ENCODE results near the gene ADAM15.

The ADAM15 gene, protein sequence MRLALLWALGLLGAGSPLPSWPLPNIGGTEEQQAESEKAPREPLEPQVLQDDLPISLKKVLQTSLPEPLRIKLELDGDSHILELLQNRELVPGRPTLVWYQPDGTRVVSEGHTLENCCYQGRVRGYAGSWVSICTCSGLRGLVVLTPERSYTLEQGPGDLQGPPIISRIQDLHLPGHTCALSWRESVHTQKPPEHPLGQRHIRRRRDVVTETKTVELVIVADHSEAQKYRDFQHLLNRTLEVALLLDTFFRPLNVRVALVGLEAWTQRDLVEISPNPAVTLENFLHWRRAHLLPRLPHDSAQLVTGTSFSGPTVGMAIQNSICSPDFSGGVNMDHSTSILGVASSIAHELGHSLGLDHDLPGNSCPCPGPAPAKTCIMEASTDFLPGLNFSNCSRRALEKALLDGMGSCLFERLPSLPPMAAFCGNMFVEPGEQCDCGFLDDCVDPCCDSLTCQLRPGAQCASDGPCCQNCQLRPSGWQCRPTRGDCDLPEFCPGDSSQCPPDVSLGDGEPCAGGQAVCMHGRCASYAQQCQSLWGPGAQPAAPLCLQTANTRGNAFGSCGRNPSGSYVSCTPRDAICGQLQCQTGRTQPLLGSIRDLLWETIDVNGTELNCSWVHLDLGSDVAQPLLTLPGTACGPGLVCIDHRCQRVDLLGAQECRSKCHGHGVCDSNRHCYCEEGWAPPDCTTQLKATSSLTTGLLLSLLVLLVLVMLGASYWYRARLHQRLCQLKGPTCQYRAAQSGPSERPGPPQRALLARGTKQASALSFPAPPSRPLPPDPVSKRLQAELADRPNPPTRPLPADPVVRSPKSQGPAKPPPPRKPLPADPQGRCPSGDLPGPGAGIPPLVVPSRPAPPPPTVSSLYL
- 27.5 to 37.8 (median 28.0) reads per million in 3 donors for total RNA-seq

DNA sequence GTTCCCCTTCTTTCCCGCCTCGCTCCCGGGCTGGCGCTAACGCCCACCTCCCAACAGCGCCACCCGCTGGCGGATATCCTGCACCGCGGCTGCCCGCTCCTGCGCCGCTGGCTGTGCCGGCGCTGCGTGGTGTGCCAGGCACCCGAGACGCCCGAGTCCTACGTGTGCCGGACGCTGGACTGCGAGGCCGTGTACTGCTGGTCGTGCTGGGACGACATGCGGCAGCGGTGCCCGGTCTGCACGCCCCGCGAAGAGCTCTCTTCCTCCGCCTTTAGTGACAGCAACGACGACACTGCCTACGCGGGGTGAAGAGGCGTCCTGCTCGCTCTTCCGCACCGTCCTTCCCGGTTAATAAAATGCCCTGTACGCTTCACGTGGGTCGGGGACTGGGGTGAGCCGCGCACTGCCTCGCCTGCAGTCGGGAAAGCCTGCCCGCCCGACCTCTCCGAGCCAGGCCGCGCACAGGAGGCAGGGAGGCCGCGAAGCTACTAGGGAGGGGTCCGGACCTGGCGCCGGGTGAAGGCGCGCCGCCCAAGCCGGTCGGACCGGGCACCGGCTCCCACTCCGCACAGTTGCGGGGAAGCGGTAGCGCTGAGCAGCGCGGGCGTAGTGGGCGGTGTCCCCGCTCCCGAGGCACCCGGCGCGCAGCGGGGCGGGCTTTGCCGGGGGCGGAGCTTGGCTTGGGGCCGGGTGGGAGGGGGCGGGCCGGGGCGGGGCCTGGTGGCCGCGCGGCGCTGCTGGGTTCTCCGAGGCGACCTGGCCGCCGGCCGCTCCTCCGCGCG is at the start of gene ADAM15:
Gene ADAM15 (plus strand): TSS at position 757 of the 782 bp plus-strand sequence. CDS start 71 bp downstream, outside the sequence.
- no peaks in the 10 kb centered on the region for H3K9me3 ChIP-seq (ENCODE audit: control insufficient read depth, low read length)
- peak; percentile 71 to 78 (median 77) for DNase-seq
- peak within 1 kb of the TSS; percentile 92 for H3K4me3 ChIP-seq (ENCODE audit: insufficient read depth, low read depth, low read length, poor library complexity, severe bottlenecking)
- peak within 1 kb of the TSS; percentile 71 for H3K27ac ChIP-seq (ENCODE audit: insufficient read depth, low read length, poor library complexity, severe bottlenecking)
- H3K36me3 ChIP-seq (ENCODE audit: control insufficient read depth, insufficient read depth, low read length), result no peaks in the 10 kb centered on the region
- H3K27me3 ChIP-seq (replicated peaks; ENCODE audit: control insufficient read depth, insufficient read depth, low read length, poor library complexity, severe bottlenecking), result no peaks in the 10 kb centered on the region
- peaks cover 25% of the 10 kb centered on the region for H3K4me1 ChIP-seq (ENCODE audit: control insufficient read depth, insufficient read depth, low read length, poor library complexity, severe bottlenecking)

DNA sequence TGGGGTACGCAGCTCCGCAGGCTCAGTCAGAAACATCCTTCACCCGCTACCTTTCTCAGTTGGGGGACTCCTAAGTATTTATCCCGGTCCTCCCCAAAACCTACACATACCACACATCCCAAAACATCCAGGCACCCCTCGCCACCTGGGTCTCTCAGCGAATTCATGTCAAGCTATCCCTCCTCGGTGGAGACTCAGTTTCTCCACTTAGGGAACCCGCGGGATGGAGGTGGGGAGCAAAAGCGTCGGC is 49.8 kb upstream of the ADAM15 start:
- peaks cover 48% of the 10 kb centered on the region for H3K4me1 ChIP-seq (ENCODE audit: control insufficient read depth, insufficient read depth, low read length, poor library complexity, severe bottlenecking)
- no peak for DNase-seq
- peak overlapping the region; percentile 98 for H3K27ac ChIP-seq (ENCODE audit: insufficient read depth, low read length, poor library complexity, severe bottlenecking)
- H3K36me3 ChIP-seq (ENCODE audit: control insufficient read depth, insufficient read depth, low read length), result no peaks in the 10 kb centered on the region
- no peaks in the 10 kb centered on the region for H3K27me3 ChIP-seq (replicated peaks; ENCODE audit: control insufficient read depth, insufficient read depth, low read length, poor library complexity, severe bottlenecking)
- no peaks in the 10 kb centered on the region for H3K9me3 ChIP-seq (ENCODE audit: control insufficient read depth, low read length)
- H3K4me3 ChIP-seq (ENCODE audit: insufficient read depth, low read depth, low read length, poor library complexity, severe bottlenecking), result peak overlapping the region; percentile 87

DNA sequence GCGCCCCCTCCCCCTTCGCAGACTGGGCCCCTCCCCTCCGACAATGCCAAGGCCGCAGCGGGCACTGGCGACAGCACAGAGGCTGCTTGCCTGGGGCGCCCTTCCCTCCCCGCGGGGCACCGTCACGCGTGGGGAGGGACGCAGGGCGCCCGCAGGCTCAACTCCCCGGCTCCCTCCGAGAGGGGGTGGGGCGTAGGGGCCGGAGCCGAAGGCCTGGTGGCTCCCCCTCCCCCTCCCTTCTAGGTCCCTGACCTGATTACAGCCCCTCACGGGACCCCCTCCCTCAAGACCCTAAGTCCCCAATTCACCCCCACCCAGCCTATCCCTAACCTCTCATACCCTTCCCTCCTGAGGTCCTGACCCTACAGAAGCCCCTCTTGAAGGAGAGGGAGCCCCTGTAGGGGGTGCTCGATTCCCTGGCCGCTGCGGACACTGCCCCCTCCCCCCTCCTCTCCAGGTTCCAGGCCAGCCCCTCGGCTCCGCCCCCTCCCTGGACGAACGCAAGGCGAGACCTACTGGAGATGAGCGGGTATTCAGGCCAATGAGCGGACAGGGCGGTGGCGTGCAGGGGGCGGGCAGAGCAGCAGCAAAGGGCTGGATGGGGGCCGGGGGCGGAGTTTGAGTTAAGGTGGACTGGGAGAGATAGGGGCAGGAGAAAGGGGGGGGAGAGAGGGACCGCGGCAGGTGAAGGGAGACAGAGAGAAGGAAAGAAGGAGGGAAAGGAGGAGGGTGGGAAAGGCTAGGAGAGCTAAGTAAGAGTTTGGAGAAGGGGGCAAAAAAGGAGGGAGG is 49.2 kb upstream of the ADAM15 start:
- Histone ChIP-seq H3K4me1 (ENCODE audit: control insufficient read depth, insufficient read depth, low read length, poor library complexity, severe bottlenecking) (peaks cover 53% of the 10 kb centered on the region), H3K27ac (ENCODE audit: insufficient read depth, low read length, poor library complexity, severe bottlenecking) (peak overlapping the region; percentile 98), H3K36me3 (ENCODE audit: control insufficient read depth, insufficient read depth, low read length) (no peaks in the 10 kb centered on the region), H3K27me3 (replicated peaks; ENCODE audit: control insufficient read depth, insufficient read depth, low read length, poor library complexity, severe bottlenecking) (no peaks in the 10 kb centered on the region), H3K4me3 (ENCODE audit: insufficient read depth, low read depth, low read length, poor library complexity, severe bottlenecking) (peak overlapping the region; percentile 87), H3K9me3 (ENCODE audit: control insufficient read depth, low read length) (no peaks in the 10 kb centered on the region)
- peak; percentile 91 to 97 (median 95) for DNase-seq

DNA sequence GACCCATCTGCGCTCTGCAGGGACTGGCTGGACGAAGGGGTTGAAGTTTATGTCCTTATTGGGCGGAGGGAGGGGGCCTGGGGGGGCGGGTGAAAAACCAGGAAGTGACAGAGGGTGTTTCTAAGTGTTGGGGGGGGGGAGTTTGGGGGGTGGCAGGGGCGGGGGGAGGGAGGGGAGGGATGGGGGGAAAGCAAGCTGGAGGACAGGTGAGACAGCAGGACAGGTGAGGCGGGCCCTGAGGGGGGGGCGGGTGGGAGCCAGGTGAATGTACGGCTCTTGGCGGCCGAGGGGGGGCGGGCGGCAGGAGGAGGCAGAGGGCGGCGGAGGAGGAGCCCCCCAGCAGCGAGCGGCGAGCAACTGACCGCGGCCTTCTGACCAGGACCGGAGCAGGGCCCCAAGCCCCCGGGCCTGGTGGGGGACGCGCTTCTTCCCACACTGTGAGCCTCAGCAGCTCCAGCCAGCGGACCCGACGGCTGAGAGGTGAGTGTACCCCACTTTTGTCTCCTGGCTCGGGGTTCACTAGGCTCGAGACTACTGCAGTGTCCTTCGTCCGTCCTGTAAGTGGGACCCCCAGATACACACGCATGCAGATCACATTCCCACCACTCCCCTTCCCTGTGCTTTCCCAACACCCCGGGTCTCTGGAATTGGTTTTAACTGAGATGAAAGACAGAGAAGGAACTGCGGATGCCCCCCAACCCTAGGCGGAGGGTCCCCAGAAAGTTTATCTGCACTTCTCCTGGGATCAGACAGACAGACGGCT is 48.5 kb upstream of the ADAM15 start, which contains the start of gene ZBTB7B:
Gene ZBTB7B (plus strand): TSS at position 339 of the 763 bp plus-strand sequence. CDS start 11,859 bp downstream, outside the sequence.
- no peak for DNase-seq
- no peaks in the 10 kb centered on the region for H3K27me3 ChIP-seq (replicated peaks; ENCODE audit: control insufficient read depth, insufficient read depth, low read length, poor library complexity, severe bottlenecking)
- H3K36me3 ChIP-seq (ENCODE audit: control insufficient read depth, insufficient read depth, low read length), result no peaks in the 10 kb centered on the region
- peak within 1 kb of the TSS; percentile 98 for H3K27ac ChIP-seq (ENCODE audit: insufficient read depth, low read length, poor library complexity, severe bottlenecking)
- no peaks in the 10 kb centered on the region for H3K9me3 ChIP-seq (ENCODE audit: control insufficient read depth, low read length)
- peaks cover 61% of the 10 kb centered on the region for H3K4me1 ChIP-seq (ENCODE audit: control insufficient read depth, insufficient read depth, low read length, poor library complexity, severe bottlenecking)
- peak within 1 kb of the TSS; percentile 87 for H3K4me3 ChIP-seq (ENCODE audit: insufficient read depth, low read depth, low read length, poor library complexity, severe bottlenecking)

DNA sequence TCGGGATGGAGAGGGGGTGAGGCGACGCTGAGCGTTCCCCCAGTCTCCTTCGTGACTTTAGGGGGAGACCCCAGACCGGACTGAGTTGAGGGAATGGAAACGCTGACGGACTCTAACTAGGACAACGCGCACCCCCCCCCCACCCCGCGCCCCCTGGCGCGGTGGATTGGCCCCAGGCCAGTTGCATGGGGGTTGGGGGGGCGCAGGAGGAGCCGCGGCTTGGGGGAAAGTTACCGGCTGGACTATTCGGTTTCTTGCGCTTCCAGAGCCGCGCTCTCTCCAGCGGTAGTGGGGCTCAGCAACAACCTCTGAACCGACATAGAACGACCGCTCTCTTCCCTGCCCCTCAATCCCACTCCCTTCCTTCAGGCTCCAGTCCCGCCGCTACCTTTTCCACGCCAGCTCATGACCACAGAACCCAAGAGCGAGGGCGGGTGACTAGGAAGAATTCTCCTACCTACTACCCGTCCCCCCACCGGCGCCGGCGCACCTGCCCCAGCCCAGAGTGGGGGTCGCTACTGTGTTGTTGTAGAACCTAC is 47.8 kb upstream of the ADAM15 start:
- Histone ChIP-seq H3K9me3 (ENCODE audit: control insufficient read depth, low read length) (no peaks in the 10 kb centered on the region), H3K36me3 (ENCODE audit: control insufficient read depth, insufficient read depth, low read length) (no peaks in the 10 kb centered on the region), H3K27ac (ENCODE audit: insufficient read depth, low read length, poor library complexity, severe bottlenecking) (peak overlapping the region; percentile 77), H3K27me3 (replicated peaks; ENCODE audit: control insufficient read depth, insufficient read depth, low read length, poor library complexity, severe bottlenecking) (no peaks in the 10 kb centered on the region), H3K4me3 (ENCODE audit: insufficient read depth, low read depth, low read length, poor library complexity, severe bottlenecking) (peak overlapping the region; percentile 83), H3K4me1 (ENCODE audit: control insufficient read depth, insufficient read depth, low read length, poor library complexity, severe bottlenecking) (peaks cover 68% of the 10 kb centered on the region)
- no peak for DNase-seq

DNA sequence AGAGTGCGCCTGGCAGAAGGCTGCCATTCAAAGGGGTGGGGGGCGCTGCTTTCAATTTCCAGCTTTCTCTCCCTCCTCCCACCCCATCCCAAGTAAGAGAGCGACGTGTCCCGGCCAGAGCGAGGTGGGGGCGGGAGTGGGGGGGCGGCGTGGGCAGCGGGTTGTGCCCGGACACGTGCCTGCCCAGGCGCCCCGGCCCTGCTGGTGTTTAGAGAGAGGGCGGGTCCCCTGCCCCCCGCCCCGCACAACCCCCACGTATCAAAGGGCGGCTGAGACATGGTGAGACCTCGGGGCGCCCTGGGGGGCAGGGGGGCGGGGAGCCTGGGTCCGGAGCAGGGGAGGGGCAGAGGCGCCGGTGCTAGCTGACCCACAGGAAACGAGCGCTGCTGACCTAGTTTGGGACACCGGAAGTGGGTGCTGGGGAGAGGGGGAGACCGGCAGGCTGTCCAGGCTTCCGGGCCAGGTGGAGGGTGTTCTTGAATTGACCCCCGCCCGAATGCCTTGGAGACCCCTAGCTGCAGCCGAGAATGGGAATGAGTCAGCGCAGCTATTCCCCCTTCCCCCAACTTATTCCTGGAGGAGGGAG is 47.3 kb upstream of the ADAM15 start:
- Histone ChIP-seq H3K27ac (ENCODE audit: insufficient read depth, low read length, poor library complexity, severe bottlenecking) (peak overlapping the region; percentile 77), H3K36me3 (ENCODE audit: control insufficient read depth, insufficient read depth, low read length) (no peaks in the 10 kb centered on the region), H3K9me3 (ENCODE audit: control insufficient read depth, low read length) (no peaks in the 10 kb centered on the region), H3K4me1 (ENCODE audit: control insufficient read depth, insufficient read depth, low read length, poor library complexity, severe bottlenecking) (peaks cover 70% of the 10 kb centered on the region), H3K4me3 (ENCODE audit: insufficient read depth, low read depth, low read length, poor library complexity, severe bottlenecking) (peak overlapping the region; percentile 83), H3K27me3 (replicated peaks; ENCODE audit: control insufficient read depth, insufficient read depth, low read length, poor library complexity, severe bottlenecking) (no peaks in the 10 kb centered on the region)
- no peak for DNase-seq

DNA sequence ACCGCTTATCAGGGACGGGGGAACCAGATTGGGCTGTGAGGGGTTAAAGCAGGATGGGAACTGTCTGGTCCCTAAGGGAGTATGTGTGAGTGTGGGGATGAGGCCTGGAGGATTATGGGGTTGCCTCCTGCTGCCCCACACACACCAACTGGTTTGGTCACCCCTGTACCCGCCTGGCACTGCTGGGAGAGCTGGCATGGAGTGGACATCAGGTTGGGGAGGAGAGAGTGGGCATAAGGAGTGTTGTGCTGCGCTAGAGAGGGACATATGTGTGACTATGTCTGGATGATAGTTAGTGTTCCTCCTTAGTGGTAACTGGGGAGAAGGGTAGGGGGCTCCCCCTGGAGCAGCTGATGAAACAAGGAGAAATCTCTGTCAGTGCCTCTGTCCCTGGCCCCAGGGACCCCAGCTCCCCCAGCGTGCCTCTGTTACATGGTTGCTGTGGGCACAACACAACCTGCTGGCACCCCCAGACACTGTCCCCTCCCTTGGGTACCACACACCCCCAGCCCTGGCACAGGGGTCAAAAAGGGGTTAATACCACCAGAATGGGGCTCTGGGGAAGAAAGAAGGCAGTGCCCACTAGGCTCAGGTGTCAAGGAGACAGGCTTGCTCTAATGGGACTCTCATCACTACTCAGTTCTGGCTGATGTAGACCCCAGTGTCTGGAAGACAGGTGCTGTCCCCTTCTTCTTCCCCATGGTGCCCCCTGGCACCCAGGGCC is 46.6 kb upstream of the ADAM15 start:
- Histone ChIP-seq H3K36me3 (ENCODE audit: control insufficient read depth, insufficient read depth, low read length) (no peaks in the 10 kb centered on the region), H3K4me3 (ENCODE audit: insufficient read depth, low read depth, low read length, poor library complexity, severe bottlenecking) (peak overlapping the region; percentile 83), H3K9me3 (ENCODE audit: control insufficient read depth, low read length) (no peaks in the 10 kb centered on the region), H3K27ac (ENCODE audit: insufficient read depth, low read length, poor library complexity, severe bottlenecking) (peak overlapping the region; percentile 77), H3K4me1 (ENCODE audit: control insufficient read depth, insufficient read depth, low read length, poor library complexity, severe bottlenecking) (peaks cover 67% of the 10 kb centered on the region), H3K27me3 (replicated peaks; ENCODE audit: control insufficient read depth, insufficient read depth, low read length, poor library complexity, severe bottlenecking) (no peaks in the 10 kb centered on the region)
- no peak for DNase-seq
